ENCODE measurements around the gene PRDM12. TPM values are rescaled to one million over a fixed set of nuclear protein-coding genes. Genes with fewer than 3 reads are reported as not detected.

The PRDM12 gene
- total and polyA plus RNA-seq, 2 donors (not counting 1 experiment from before 2014, with no cell fraction given), result not detected

DNA sequence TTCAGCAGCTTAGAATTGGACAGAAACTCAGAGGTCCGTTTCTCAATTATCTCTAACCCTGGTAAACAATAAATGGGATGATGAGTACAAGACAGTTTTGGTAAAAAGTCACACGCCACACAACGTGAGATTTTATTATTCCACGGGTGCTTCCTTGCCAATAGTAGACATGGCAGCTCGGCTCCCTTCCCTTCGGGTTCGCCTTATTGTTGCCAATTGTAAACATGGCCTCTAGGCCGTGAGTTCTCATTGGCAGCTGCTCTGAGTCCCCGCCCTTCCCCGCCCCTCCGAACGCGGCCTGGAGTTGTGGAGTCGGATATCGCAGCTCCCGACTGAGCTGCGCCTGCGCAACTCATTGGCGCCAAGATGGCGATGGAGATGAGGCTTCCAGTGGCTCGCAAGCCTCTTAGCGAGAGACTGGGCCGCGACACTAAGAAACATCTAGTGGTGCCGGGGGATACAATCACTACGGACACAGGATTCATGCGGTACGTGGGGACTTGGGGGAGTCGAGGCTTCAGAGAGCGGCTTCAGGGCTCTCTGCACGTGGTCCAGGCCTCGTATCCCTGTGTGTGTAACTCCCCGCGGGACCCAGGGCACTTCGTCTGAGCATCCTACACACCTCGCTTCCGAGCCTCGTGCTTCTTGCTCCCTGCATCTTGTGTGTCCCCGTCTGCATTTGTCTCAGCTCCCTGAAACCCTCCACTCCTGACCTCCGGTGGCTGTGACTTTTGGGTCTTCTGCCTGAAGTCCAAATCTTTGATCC, 29.2 kb downstream of the PRDM12 start, which contains the start of gene EXOSC2:
EXOSC2 (plus strand) TSS at position 355 of the 766 bp plus-strand sequence; CDS start at position 367, 12 bp downstream.
- DNase-seq (peak; percentile 97), ATAC-seq (ENCODE audit: low read depth) (peak; percentile 100)
- no peaks in the 10 kb centered on the region for H3K27me3 Mint-ChIP-seq
- TF ChIP-seq, protein P1, sequence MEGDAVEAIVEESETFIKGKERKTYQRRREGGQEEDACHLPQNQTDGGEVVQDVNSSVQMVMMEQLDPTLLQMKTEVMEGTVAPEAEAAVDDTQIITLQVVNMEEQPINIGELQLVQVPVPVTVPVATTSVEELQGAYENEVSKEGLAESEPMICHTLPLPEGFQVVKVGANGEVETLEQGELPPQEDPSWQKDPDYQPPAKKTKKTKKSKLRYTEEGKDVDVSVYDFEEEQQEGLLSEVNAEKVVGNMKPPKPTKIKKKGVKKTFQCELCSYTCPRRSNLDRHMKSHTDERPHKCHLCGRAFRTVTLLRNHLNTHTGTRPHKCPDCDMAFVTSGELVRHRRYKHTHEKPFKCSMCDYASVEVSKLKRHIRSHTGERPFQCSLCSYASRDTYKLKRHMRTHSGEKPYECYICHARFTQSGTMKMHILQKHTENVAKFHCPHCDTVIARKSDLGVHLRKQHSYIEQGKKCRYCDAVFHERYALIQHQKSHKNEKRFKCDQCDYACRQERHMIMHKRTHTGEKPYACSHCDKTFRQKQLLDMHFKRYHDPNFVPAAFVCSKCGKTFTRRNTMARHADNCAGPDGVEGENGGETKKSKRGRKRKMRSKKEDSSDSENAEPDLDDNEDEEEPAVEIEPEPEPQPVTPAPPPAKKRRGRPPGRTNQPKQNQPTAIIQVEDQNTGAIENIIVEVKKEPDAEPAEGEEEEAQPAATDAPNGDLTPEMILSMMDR (IDR thresholded peaks at IDR 0.05), result no peak
- no peak for TF ChIP-seq EZH2 (IDR thresholded peaks at IDR 0.05; ENCODE audit: borderline replicate concordance, insufficient read depth, low read depth, low read length, poor library complexity, severe bottlenecking)
- H4K20me1 ChIP-seq (ENCODE audit: control insufficient read depth, insufficient read depth, low read length, poor library complexity, severe bottlenecking), result peaks cover 7% of the 10 kb centered on the region
- peaks cover 40% of the 10 kb centered on the region for H3K4me1 Mint-ChIP-seq
- peak within 1 kb of the TSS; percentile 89 for H3K4me2 ChIP-seq (replicated peaks; ENCODE audit: low read depth, low read length, poor library complexity, severe bottlenecking)
- H3K4me3 ChIP-seq (ENCODE audit: control extremely low read depth in 1 of 5, extremely low read depth in 1 of 5, insufficient read depth in 1 of 5, low read depth in 2 of 5, low read length in 4 of 5), result peak within 1 kb of the TSS; percentile 70 to 97 (median 74)
- under 1% methylated on average over 38 of the region's 40 CpGs for WGBS (ENCODE audit: insufficient coverage)
- H3K79me2 ChIP-seq (ENCODE audit: control insufficient read depth, insufficient read depth, low read length), result peaks cover 35% of the 10 kb centered on the region
- H3K9me3 ChIP-seq (ENCODE audit: control extremely low read depth in 1 of 3, control insufficient read depth in 2 of 3, insufficient read depth in 1 of 3, low read length in 2 of 3), result peaks cover 0 to 8% (median 0%) of the 10 kb centered on the region in 3 donors
- peaks cover 0 to 24% of the 10 kb centered on the region in 2 experiments for H3K36me3 ChIP-seq (replicated peaks in 1 of 2; ENCODE audit: control extremely low read depth in 1 of 2, control insufficient read depth in 1 of 2, extremely low read depth in 1 of 2, insufficient read depth in 2 of 2, low read length in 1 of 2)
- H3K27ac Mint-ChIP-seq, result peak within 1 kb of the TSS; percentile 95
- H3K4me1 ChIP-seq (ENCODE audit: control insufficient read depth in 2 of 2, insufficient read depth in 2 of 2, low read length in 2 of 2), result peaks cover 18 to 19% of the 10 kb centered on the region in 2 donors
- peak within 1 kb of the TSS; percentile 98 for H2AFZ ChIP-seq (ENCODE audit: insufficient read depth, low read depth, low read length, poor library complexity, severe bottlenecking)
- H3K27ac ChIP-seq (ENCODE audit: low read length in 2 of 2), result peak within 1 kb of the TSS; percentile 8 to 68
- peak within 1 kb of the TSS; percentile 98 for H3K4me3 Mint-ChIP-seq
- H3K9ac ChIP-seq (ENCODE audit: low read length), result peak within 1 kb of the TSS; percentile 89
- no peaks in the 10 kb centered on the region for H3K9me3 Mint-ChIP-seq (ENCODE audit: insufficient read depth)
- CTCF ChIA-PET, result interaction anchor here (0.7 to 2.4 kb wide), 15 partner anchors 8 to 656 kb away, joined by 3 to 33 read pairs (median 3); no protein-coding TSS in a partner anchor
- intact Hi-C loops (cut with micrococcal nuclease), result loop anchor here (1.0 kb wide), 2 partner anchors 11 to 19 kb away; no protein-coding TSS in a partner anchor
- H3K27me3 ChIP-seq (replicated peaks in 1 of 4; ENCODE audit: control extremely low read depth in 1 of 4, control insufficient read depth in 3 of 4, insufficient read depth in 4 of 4, low read length in 3 of 4), result no peaks in the 10 kb centered on the region
- POLR2A ChIA-PET, result interaction anchor here (0.5 to 1.5 kb wide), 7 partner anchors 8 to 680 kb away, joined by 3 to 10 read pairs (median 3); no protein-coding TSS in a partner anchor
